HL-60/S4 (cell line): ENCODE measurements around the gene SMARCA2.

Experiments used
- in situ Hi-C: fragments of 300-500 bp; cut with MboI; formaldehyde crosslinking; loops from 2 replicates; pipeline ENCODE4 v1.14.3; 2022; ENCODE audit warnings: low sequenced_read_pairs

Gene SMARCA2

DNA sequence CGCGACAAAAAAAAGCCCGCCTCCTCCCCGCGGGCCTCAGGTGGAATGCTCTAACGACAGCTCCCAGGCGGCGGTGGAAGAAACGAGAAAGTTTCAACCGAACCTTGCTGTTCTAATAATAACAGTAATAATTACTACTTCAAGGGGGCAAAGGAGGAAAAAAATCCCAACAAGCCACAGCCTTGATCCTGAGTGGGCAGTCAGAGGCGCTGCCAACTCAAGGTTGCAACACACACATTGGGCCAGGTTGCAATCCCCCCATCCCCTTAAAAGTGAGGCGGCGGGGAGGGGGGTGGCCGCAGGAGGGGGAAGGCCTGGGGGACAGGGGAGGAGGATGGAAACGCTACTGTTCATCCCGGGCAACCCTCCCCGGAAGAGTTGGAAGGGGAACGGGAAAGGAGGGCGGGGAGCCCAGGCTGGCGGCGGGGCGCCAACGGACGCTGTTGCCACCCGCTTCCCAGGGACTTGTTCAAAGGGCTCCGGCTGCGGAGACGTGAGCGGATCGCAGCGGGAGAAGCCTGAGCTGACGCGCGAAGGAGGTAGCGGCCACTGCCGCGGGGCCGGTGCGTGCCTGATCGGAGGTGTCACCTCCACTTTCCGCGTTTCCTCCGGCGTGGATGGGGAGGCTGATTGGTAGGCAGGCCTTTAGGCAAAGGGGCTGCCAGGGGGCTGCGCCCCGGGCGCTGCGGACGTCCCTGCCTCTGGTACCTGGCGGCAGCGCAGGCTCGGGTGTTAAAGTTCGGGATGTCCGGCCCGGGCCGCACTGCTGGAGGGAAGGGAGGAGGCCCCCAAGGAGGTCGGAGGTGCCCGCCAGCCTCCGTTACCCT, 647 bp downstream of the SMARCA2 start:
- in situ Hi-C loops: no loop called here

DNA sequence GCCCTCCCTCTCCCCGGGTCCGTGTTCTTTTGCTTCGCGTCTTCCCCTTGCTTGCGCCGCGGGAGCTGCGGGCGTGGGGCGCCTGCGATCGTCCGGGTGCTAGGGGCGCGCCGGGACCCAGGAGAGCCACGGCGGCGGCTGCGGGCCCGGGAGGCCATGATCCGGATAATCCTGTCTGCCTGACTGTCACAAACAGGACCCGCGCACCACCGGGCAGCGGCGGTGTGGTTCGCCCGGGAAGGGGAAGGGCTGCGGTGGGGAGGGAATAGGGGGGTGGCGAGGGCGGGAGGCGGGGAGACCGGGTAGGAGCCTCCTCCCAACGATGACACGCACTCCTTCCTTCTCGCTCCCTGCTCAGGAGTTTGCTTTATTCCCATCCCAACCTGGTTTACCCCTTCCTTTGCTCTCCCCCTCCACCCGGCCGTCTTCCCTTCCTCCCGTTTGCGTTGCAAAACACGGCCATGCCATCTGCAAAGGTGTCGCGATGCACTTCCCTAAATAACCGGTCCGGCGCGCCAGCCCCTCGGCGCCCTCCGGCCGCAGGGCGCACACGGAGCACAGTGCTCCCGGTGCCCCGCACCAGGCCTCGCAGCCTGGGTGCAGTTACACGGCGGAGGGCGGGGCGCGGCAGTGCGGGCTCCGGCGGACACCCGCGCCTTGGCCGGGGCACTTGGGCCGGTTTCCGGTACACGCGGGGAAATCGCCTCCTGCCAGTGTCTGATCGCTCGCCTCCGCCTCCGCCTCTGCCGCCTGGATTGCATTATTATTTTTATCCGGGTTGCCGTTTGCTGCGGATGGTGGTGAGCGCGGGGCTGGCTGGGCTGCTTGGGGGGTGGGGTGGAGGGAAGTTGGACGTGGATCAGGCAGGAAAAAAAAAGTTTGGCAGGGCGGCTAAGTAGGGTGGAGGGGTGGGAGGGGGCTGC, 1.5 kb downstream of the SMARCA2 start:
- in situ Hi-C loops: no loop called here

GRCh38 chr9:2017331-2018161, 2.4 kb downstream of the SMARCA2 start:
- in situ Hi-C loops: no loop called here

GRCh38 chr9:2018162-2018643, 3.1 kb downstream of the SMARCA2 start:
- in situ Hi-C loops: no loop called here

DNA sequence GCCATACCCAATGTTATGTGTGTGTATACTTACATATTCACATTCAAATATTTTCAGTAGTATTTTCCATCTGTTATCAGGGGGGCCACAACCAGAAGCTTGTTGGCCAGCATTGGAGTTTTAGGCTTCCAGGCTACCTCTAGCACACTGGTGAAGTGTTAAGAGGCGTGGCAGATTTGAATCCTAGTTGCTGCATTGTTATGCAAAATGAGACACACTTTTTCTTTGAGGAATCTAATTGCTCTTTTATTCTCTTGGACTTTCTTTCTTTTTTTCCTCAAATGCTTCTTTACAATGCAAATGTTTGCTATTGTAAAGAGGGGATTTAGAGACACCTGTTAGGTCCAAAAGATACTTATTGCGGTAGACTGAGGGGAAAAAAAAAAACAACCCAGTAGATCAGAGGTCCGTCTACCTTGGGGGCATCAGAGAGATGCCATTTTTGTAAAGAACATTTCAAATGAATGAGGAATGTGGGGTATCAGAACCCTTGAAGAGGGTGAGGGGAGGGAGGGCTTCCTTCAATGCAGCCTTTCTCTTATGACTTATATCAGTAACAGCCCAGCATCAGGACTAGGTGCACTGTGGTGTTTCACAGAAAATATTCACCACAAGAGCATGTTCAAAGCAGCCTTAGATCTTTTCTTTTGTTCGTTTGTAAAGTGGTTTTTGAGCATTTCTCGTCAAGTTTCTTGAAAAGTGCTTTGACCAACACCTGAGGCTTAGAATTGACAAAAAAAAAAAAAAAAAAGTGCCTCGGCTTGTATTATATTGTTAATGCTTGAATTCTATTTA, 3.8 kb downstream of the SMARCA2 start:
- in situ Hi-C loops: no loop called here

DNA sequence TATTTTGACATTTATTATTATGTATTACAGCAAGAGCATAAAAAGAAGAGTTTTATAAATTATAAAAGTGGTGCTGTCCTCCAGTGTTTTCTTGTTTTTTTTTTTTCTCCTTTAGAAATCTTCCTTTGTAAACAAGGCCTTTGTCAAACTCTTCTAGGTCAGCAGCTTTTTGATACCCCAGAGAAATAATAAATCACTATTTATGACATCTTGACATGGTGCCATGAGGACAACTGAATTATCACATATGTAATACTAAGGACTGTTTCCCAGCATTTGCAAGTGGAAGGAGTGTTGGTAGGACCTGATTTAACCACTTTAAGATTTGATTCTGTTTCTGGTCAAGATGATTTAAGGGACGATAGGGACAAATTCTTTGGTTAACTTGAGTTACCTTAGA, 4.6 kb downstream of the SMARCA2 start:
- in situ Hi-C loops: no loop called here

DNA sequence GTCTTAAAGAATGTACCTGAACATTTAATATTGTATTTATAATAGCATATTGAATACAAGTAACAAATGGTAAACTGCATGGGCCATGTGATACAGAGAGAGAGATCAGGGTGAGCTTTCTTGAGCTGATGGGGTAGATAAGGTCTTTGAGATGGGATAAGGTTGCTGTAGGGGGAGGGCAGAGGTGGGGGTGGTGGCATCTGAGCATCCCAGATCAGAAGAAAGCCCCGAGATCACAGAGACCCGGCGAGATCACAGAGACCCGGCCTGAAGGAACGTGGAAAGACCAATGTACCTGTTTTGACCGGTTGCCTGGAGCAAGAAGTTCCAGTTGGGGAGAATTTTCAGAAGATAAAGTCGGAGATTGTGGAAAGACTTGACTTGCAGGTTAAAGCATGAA, 6.6 kb downstream of the SMARCA2 start:
- in situ Hi-C loops: no loop called here

GRCh38 chr9:2022560-2022959, 7.4 kb downstream of the SMARCA2 start:
- in situ Hi-C loops: no loop called here

- in situ Hi-C loops: no loop called here
These were observed 7.9 kb downstream of the SMARCA2 start for GRCh38 chr9:2023042-2023441.

DNA sequence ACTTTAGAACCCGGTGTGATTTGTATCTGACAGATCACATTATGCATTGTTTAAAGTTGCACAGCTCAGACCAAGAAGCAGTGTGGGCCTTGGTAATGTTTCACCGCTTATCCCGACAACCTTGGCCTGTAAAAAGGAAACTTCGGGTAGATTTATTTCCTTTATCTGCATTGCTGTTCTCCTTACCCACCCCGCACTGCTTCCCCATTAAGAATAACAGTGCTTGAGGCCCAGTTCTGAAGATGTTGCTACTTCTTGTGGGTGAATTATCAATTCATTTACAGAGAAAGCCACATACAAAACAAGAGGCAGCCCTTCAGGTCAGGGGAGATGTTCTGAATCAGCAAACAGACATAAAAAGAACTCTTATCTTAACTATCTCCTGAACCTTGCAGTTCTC, 8.4 kb downstream of the SMARCA2 start:
- in situ Hi-C loops: no loop called here

GRCh38 chr9:2024888-2025782, 10.0 kb downstream of the SMARCA2 start:
- in situ Hi-C loops: no loop called here

GRCh38 chr9:2026220-2026997, 11.3 kb downstream of the SMARCA2 start:
- in situ Hi-C loops: no loop called here

DNA sequence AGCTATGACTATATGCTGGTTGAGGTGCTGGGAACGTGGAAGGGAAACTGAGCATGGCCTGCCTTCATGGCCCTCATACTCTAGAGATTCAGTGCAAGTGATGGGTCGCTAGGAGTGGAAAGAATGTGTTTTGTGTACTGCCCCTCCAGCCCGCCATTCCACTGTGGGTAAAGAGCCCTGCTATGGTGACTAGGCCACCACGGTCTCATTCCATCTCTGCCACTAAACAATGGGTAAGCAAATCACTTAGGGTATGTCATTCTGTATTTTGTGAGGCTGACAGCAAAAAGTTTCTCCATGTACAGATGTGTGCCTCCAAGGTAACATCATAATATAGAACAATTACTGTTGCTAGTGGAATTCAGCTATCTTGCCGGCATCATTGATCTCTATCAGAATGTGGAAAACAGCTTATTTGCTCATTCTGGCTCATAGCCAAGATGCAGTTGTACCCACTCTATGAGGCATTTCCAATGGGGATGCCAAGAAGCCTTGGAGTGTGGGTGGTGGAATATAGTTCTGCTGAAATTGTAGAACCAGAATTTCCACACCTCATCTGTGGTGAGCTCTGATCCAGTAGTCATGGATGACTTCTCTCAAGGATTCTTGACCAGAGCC, 12.5 kb downstream of the SMARCA2 start:
- in situ Hi-C loops: no loop called here

DNA sequence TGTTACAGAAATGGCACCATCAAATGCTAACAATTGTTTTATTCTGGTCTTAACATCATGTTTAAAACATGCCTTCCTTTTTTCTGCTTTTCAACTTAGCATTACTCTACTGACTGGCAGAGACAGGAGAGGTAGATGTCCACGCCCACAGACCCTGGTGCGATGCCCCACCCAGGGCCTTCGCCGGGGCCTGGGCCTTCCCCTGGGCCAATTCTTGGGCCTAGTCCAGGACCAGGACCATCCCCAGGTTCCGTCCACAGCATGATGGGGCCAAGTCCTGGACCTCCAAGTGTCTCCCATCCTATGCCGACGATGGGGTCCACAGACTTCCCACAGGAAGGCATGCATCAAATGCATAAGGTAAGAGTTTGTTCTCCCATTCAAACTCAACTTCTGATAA, 13.7 kb downstream of the SMARCA2 start:
- in situ Hi-C loops: no loop called here

DNA sequence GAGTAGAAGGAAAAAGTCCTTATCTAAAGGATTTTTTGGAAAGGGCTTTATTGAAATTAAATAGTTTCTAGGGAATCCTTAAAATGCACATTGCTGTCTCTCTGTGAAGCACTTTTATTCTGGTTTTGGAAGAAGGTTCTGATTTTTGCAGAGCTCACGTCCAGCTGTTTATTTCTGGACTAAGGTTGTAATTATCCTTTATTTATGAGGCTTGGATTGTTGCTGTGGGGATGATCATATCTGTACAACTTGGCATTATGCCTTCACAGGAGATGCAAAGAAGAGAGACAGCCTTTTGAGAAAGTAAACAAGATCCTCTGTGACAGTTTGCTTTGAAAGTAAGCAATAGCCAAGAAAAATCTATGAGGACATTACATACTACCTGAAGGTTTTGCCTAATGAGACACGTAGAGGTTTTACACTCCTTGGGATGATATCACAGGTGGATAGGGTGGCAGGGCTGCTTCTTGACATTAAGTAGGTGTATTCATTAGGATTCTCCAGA, 14.6 kb downstream of the SMARCA2 start:
- in situ Hi-C loops: no loop called here

- in situ Hi-C loops: no loop called here
These were observed 17.1 kb downstream of the SMARCA2 start for GRCh38 chr9:2032234-2032633.

DNA sequence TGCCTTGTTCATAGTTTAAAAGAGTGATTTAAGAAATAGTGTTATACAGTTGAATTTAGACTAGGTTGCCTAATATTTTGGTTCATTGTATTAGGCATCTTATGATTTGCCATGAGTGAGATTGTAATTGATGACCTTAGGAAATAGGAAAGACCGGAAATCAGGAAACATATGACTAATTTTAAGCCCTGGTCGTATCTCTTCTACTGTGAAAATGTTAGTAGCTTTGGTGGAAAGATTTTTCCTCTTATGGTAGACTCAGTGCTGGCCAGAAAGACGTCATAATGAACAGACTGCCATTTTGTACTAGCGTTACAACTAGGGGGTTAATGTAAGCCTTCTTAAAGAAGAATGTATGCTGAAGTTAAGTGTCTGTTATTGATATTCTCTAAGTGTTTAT, 21.7 kb downstream of the SMARCA2 start:
- in situ Hi-C loops: no loop called here
